ENCODE results near the gene LPAR2.

Gene LPAR2

DNA sequence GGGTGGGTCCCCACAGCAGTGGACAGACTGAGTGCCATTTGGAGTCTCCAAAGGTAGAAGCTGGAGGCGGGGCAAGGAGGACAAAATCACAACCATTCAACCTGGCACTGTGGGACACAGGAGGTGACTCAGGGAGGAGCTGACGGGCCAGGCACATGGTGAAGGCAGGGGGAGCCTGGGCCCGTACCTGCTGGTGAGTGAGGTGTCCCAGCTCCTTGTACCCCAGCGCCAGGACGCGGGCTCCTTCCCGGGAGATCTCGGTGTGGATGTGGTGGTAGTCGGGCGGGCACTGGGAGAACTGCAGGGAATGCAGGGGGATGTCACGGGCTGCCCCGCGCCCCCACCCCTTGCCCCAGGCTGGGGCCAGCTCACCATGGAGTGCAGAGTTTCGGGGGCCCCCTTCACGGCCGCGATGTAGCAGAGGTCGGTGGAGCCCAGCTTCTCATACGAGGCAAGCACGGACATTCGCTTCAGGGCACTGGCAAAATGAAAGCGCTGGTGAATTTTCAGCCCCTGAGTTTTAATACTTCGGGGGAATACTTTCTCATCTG is 25.7 kb upstream of the LPAR2 start:
- DNase-seq (ENCODE audit: low read depth in 2 of 2): no peak

DNA sequence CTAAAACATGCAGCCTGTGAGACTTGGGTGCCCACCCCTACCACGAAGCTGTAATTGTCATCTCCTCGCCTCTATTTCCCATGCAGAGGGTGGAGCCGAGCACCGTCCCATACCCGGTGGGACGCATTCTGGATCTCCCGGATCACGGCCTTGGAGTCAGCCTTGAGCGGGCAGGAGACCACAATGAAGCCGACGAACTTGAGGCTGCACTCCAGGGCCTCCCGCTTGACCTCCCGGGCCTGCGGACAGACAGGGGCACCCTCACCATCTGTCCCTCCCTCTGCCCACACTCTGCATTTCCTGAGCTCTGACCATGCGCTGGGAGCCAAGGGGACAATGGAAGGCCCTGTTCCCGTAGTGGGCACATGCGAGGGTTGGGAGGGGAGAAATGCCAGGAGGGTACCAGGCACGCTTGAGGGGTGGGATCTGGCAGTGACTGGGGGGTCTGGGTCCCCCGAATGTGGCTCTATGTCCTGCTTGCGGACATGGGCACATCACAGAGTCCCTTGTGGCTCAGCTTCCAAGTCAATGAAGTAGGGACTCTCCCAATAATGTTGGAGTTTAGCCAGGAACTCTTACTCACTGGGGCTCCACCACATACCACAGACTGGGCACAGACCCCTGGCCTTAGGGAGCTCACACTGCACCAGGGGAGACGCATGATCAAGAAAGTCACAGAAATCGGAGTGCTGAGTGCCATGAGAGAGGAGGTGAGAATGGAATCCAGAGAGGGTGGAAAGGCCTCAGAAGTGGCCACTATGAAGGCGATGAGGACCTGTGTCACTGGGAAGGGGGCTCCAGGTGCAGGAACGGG is 24.7 kb upstream of the LPAR2 start:
- no peak for DNase-seq (ENCODE audit: low read depth in 2 of 2)

DNA sequence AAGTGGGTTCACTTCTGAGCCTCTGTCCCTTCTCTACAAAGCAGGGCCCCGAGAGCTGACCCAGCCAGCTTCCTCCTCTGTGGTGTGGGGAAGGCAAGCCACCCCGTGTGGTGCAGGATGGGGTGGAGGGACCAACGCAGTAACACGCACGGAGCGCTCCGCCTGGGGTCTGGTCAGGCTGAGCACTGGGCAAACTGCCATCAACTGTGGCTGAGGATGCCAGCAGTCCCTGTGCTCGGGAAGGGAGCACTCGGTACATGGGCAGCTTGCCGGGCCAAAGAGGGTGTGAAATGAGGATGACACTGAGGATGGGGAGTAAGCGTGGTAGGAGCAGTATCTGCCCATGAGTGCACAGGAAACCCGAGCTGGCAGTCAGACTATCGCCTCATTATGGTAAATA is 23.1 kb upstream of the LPAR2 start:
- no peak for DNase-seq (ENCODE audit: low read depth in 2 of 2)

DNA sequence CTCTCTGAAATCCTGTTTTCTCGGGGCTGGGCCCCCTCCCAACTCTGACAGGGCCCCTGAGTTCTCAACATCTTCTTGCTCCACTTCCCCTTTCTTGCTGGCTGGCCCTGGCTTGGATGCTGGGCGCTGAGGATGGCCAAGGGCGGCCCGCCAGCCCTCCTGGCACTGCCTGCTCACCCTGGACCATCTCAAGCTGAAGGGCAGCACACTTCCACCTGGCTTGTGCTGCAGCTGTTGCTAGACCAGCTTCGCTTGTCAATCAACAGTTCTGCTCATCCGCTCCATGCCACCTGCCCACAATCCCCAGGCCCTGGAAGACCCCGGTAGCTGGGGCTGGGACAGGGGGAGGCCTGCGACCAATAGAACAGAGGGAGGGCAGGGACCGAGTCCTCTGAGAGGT is 22.3 kb upstream of the LPAR2 start:
- no peak for DNase-seq (ENCODE audit: low read depth in 2 of 2)

DNA sequence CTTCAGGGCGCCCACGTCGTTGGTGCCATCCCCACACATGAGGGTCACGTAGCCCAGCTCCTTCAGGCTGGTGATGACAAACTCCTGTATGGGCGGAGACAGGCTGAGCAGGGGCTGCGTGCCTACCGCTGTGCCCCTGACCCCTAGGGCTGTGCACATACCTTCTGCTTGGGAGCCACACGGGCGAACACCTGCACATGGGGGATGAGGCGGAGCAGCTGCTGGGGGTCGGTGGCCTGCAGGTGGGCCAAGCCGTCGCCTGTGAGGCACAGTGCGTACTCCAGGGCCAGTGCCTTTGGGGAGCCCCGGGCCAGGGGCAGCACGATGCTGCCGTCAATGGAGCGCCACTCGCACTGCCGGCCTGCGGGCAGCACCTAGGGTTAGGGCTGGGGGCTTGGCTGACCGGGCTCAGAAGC is 21.6 kb upstream of the LPAR2 start:
- DNase-seq (ENCODE audit: low read depth in 2 of 2): no peak

DNA sequence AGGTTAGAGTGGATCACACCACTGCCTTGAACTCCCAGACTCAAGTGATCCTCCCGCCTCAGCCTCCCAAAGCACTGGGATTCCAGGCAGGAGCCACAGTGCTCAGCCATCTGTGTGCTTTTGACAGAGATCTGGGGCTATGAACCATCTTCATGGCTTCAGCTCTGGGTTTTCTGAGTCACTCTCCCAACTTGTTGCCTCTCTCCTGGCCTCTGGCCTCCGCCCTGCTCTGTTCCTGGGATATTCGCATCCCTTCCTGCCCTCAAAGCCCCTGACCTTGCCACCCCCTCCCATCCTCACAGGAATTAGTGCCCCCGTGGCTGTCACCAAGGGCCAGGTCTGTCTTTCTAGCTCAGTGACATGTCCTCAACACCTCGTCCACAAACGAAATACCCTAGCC is 21.1 kb upstream of the LPAR2 start:
- no peak for DNase-seq (ENCODE audit: low read depth in 2 of 2)

DNA sequence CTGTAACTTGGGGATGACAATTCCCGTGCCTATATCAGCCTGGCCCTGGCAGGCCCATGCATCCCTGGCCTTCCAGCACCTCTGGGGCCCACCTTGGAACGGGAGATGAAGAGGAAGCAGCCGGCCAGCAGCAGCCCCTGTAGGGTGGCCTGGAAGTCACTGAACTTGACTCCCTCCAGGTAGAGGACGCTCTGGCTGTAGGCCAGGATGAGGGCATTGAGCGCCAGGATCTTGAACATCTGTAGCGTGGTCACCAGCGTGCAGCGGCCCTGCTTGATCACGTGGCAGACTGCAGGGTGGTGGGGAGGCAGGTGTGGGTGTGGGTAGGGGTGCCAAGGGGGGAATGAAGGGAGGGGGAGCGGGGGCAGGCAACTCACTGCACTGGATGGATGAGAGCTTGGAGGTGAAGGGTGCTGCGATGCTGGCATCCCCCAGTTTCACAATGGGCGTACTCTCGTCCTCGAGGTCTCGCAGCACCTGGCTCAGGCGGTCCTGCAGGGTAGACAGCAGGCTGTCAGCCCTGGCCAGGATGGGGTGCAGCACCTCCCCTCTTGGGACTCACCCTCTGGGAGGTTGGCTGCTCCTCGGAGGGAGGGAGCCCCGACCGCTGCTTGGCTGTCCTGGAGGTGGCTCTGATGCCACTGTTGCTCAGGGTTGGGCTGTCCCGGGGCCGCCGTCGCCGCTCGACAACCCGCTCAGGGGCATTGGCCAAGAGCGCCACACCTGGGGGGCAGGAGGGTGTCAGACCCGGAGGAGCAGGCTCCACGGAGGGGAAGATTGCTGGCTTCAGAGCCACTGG is 19.2 kb upstream of the LPAR2 start:
- no peak for DNase-seq (ENCODE audit: low read depth in 2 of 2)

DNA sequence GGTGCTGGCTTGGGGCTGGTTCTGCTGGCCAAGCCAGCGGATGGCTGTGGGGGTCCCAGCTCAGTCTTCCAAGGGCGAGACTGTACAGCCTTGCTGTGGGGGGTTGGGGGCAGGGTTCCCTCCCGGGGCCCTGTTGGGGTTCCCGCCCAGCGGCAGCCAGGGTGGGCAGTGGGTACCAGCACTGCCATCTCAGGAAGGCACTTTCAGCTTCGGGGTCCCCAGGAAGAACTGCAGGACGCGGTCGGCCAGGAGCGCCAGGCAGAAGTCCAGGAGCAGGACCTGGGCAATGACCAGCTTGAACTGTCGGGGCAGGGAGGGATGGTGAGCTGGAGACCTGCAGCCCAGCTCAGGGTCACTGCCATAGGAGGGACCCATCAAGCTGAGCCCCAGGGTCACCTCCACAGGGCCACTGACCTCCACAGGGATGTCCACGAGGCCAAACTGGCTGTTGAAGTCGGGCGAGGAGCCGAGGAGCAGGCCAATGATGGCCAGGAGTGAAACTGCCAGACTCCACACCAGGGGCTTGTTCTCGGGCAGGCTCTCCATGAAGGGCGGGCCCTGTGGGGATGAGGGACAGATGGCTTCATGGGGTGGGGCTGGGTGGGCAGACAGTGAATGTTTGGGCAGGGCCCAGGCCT is 17.3 kb upstream of the LPAR2 start:
- no peak for DNase-seq (ENCODE audit: low read depth in 2 of 2)

DNA sequence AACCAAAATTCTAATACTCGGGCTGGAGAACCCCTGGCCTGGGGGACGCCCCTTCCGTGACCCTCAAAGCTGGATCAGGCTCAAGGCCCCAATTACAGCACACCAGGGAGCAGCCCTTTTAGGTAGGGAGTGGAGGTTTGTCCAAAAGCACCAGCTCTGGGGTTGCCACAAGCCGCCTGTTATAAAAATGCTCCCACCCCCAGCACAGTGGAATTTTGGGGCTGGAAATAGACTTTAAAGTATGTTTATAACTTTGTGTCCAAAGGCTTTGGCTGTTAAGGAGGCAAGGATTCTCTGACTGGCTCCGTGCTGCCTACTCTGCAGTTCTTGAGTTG is 16.0 kb upstream of the LPAR2 start:
- DNase-seq (ENCODE audit: low read depth in 2 of 2): no peak

DNA sequence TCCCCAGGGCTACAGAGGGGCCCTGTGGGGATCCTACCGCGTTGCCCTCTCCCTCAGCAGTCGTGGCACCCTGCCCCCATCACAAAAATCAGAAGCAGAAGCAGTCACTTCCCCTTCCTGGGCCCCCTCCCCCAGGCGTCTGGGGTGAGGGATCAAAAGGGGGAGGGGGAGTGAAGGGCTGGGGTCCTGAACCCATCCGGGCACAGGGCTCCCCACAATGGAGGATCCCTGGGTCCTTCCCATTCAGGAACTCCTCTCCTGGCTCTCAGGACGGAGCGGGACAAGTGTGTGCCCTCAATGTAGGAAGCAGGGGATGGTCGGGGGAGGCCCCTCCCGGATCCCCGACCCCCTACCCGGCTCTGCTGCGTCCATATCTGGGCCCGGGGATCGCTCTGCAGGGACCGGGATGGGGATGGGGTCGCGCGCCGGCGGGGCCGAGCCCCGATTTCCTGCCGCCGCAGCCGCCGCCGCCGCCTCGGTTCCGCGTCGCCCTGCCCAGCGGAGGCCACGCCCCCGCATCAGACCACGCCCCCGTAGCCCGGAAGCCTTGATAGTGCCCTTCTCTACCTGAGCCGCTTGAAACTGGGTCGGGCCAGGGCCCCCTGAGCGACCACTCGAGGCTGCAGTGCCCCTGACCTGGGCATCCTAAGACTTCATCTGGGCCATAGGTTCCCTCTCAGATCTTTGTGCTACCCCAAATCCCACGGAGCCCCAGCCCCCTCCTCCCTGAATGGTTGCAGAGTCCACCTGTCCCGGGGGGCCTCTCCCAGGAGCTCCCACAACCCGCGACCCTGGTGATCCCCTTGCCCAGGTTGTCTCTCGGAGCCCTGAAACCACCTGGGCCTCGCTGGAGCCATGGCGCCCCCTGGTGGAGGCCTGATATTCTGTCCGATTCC is 15.4 kb upstream of the LPAR2 start, which contains the start of gene GMIP:
GMIP (minus strand) TSS at position 500 of the 896 bp plus-strand sequence; CDS start at position 372, 128 bp downstream.
- peak; percentile 81 to 83 for DNase-seq (ENCODE audit: low read depth in 2 of 2)

DNA sequence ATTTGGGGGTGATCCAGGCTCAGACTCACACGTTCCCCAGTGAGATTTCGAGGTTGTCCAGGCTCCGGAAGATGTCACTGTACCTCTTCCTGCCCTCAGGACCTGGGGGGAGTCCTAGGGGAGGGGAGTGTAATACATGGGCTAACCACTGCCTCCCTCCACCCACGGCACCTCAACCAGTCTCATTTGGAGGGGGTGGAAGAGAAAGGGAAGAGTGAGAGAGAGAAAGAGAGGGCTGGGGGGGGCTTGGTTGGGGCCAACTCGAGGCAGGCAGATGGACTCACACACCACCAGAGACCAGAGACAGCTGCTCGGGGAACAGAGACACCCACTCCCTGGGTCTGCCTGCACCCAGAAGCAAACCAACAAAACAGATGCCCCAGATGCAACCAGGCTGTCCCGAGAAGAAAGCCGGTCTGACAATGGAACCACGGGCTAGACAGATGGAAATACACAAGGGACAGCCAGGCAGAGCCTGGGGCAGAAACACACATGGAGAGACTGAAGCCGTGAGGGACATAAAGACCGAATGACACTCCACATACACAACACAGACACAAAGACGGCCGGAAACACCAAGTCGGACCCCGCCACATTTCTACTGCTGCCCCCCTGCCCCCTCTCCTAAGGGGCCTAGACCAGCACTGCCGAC is 14.6 kb upstream of the LPAR2 start:
- DNase-seq (ENCODE audit: low read depth in 2 of 2): peak; percentile 43 to 45

DNA sequence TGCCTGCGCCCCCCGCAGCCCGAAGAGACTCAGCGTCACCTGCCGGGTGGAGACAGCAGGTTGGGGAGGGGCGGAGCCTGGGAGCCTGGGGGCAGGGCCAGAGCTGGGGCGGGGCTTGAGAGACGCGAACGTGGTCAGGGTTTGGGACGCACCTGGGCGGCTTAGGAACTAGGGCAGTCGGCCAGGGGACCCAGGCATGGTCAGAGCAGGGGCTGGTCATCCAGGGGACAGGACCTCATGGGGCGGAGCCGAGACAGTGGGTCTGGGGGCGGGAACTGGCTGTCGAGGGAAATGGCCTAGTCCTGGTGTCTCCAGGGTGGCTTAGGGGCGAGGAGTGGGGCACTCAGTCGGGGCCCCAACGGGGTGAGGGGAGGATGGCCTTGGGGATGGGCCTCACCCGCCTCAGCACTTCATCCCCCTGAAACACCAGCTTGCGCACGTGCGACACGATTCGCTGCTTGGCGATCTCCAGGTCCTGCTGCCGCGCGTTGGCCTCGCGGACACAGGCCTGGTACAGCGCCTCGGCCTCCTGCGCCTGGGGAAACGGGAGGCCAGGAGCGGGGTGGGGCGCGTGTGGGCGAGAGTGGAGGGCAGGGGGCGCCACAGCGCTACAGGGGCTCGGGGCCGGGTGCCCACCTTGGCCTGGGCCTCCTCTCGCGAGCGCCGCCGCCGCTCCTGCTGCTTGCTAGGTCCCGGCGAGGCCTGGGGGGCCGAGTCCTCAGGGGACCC is 9.7 kb upstream of the LPAR2 start:
- DNase-seq (ENCODE audit: low read depth in 2 of 2): no peak

DNA sequence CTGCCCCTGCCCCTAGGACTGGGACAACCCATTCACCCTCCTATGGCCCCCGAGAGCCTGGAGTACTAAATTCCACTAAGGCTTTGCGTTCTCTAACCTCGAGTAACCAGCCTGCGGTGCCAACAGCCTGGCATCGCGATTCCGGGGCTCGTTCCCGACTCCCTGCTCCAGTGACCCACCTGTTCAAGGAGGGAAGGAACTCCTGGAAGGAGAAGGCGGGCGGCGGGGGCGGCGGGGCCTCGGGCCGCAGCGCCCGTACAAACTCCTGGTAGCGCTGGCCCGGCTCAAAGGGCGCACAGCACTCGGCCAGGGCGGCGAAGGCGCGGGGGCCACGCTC is 9.1 kb upstream of the LPAR2 start:
- no peak for DNase-seq (ENCODE audit: low read depth in 2 of 2)

DNA sequence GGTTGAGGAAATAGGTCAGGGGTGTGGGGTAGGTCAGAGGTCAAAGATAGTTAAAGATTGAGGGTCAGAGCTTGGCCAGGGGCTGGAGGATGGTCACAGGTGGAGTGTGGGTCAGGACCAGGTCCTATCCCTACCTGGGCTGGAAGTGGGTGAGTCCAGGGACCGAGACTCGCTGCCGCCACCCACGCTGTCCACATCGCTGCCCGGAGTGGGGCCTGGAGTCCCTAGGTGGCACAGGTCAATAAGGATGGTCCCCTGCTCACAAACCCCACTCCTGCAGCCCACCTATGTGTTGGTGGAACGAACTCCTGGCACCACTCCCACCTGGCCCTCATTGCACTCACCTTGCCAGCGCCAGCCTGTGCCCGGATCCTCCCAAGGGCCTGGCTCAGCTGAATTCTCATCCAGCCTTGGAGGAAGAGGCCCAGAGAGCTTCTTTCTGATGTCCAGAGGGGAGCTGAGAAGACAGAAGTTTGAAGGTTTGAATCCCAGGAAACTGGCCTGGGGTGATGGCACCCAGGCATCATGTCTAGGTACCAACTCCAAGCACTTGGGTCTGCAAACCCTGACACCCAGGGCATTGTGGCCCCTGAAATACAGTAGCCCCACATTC is 8.7 kb upstream of the LPAR2 start:
- DNase-seq (ENCODE audit: low read depth in 2 of 2): no peak

DNA sequence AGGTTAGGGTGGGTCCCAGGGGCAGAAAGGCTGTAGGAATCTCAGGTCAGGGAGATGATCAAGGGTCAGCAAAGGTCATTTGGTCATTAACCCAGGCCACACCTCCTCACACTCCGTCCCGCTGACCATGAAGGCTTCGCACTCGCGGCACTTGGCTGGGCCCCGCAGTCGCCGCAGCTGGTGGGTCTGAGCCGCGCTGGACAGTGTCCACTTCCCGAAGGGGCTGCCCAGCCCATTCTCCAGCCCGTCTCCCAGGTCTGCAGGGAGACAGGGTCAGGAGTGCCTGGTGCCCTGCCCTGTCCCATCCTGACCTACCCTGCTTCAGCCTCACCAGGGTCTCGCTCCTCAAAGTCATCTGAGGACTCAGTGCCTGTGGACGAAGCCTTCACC is 7.3 kb upstream of the LPAR2 start:
- no peak for DNase-seq (ENCODE audit: low read depth in 2 of 2)

DNA sequence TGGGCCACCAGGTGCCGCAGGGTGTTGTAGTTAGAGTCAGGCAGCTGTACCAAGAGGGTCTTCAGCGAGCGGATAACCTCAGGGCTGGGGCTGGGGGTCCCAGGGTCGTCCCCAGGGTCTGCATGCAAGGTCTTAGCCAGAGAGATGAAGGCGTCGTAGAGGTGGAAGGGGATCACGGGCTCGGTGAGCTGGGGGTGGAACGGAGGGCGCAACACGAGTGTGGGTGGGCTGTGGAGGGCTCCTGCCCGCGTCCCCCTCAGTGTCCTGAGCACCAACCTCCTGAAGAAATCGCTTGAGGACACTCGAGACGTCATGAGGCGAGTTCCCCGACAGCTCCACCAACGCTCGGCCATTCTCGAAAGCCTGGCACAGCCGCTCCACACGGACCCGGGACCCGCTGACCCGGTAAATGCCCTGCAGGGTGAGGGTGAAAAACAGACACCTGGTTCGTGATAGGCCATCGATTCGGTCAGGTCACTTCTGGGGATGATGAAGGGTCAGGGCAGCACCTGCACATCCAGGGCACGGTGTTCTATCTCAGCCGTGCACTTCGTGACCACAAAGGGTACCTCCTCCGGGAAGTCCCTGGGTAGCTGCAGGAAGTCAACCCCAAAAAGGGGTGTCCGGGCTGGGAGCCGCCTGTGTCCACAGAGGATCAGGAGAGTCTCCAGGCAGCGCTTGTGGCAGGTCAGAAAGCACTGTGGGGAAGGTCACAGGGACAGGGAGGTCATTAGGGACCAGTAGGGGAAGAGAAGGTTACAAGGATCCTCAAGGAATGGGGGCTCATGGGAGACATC is 6.7 kb upstream of the LPAR2 start:
- no peak for DNase-seq (ENCODE audit: low read depth in 2 of 2)

DNA sequence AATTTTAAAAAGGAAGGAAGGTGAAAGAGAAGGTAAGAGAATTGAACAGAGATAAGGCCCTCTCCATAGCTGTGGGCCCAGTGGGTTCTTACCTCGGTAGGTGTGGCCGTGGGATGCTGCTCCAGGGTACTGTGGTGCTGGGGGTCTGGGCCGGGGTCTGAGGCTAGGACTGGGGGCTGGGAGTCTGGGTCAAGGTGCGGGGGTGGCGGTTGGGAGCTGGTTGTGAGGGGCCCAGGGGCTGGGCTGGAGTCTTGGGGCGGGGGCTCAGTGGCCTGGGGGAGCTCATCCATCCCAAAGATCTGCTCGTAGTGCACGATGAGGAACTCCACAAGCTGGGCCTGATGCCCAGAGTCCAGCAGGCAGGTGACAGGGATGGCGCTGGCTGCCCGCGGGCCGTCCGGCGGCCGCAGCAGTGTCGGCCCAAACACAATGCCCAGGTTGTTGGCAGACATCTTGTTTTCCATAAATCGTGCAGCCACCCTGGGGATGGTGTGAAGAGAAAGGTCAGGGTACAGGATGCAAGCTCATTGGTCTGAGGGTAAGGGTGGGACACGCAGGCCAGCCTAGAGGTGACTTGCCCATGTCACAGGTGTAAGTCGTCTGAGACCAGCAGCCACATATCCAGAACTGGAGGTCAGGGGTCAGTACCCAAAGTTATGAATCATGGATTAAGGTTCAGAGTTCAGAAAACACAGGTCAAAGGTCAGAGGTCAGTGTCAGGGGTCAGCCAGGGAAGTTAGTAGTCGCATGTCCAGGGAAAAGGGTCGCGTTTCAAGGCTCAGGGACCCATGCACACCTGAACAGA is 5.9 kb upstream of the LPAR2 start:
- no peak for DNase-seq (ENCODE audit: low read depth in 2 of 2)

DNA sequence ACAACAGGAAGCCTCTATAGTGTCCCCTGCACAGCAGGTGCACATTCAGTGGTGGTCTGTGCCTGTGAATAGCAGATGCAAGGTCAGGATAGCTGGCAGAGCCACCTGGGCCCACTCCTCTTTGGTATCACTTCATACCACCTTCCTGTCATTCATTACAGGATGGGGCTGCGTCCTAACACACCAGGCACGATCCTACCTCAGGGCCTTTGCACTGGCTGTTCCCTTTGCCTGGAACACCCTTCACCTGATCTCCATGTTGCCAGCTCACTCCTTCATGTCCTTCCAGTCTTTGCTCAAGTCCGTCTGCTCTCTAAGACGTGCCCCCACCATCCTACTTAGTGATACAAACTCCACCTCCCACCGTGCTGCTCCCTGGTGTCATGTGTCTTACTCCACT is 4.6 kb upstream of the LPAR2 start:
- DNase-seq (ENCODE audit: low read depth in 2 of 2): no peak
